ENCODE data around the gene ARFGAP2. TPM values are rescaled to one million over a fixed set of nuclear protein-coding genes. Genes with fewer than 3 reads are reported as not detected.

ARFGAP2 gene
- total RNA-seq (2021; ENCODE audit: unreplicated experiment) (73.5 TPM), Bru-seq, nascent RNA (percentile 88 among the genes with signal in this experiment), BruChase-seq, experiment 1, labeled RNA remaining after a 6-hour chase (percentile 91 among the genes with signal in this experiment), BruChase-seq, experiment 2, labeled RNA remaining after a 2-hour chase (percentile 94 among the genes with signal in this experiment)
- polyA plus RNA-seq (2012) = 49.0 and 50.0 TPM in 2 replicates
- long read RNA-seq, transcript ARFGAP2-205 (16 exons, 2,976 nt) = major isoform, 19 of 145 reads
- long read RNA-seq, partial matches to known transcripts = 19 of 145 reads
- long read RNA-seq, other reads (novel, unspliced or antisense) = 105 of 145 reads

- Histone ChIP-seq H3K9ac (ENCODE audit: low read length) (peak within 1 kb of the TSS; percentile 99), H3K4me3 (replicated peaks in 1 of 2; ENCODE audit: low read depth in 1 of 2, low read length in 2 of 2) (peak within 1 kb of the TSS; percentile 97 to 99), H3K27me3 (ENCODE audit: insufficient read depth, low read length) (no peaks in the 10 kb centered on the region), H3K4me2 (ENCODE audit: low read length) (peak within 1 kb of the TSS; percentile 86), H3K4me1 (ENCODE audit: control insufficient read depth in 1 of 2, insufficient read depth in 2 of 2, low read length in 2 of 2) (peaks cover 11 to 24% of the 10 kb centered on the region in 2 experiments; a peak in 3 of 4 replicates), H3K9me3 (ENCODE audit: control insufficient read depth in 1 of 2, insufficient read depth in 1 of 2, low read depth in 1 of 2, low read length in 2 of 2) (no peaks in the 10 kb centered on the region), H2AFZ (ENCODE audit: low read depth, low read length, poor library complexity, severe bottlenecking) (no peak within 1 kb of the TSS), H4K20me1 (ENCODE audit: insufficient read depth) (no peaks in the 10 kb centered on the region), H3K27ac (ENCODE audit: low read depth, low read length) (peak within 1 kb of the TSS; percentile 89), H3K36me3 (ENCODE audit: control insufficient read depth in 1 of 2, insufficient read depth in 2 of 2, low read length in 2 of 2) (peaks cover 11 to 31% of the 10 kb centered on the region in 2 experiments; a peak in 3 of 4 replicates), H3K79me2 (ENCODE audit: insufficient read depth, low read length) (peaks cover 49% of the 10 kb centered on the region), H3K9me2 (ENCODE audit: insufficient read depth) (no peaks in the 10 kb centered on the region)
- ChIA-PET POLR2A (no interaction called here), RAD21 (ENCODE audit: low non-redundant PET in 1 of 2, low total read pairs in 2 of 2, uncharacterized antibody in 2 of 2, unreplicated experiment in 2 of 2) (interaction anchor here in 1 of 2 experiments (0.6 kb wide), 1 partner anchor 37 kb away, joined by 5 read pairs; no protein-coding TSS in a partner anchor), CTCF (interaction anchor here (2.0 kb wide), 1 partner anchor 178 kb away, joined by 11 read pairs; no protein-coding TSS in a partner anchor)
- BruUV-seq (replicated peaks) = TSS peak; percentile 59
- intact Hi-C loops (cut with micrococcal nuclease) = loop anchor here (1.0 to 5.0 kb wide), 4 partner anchors 41 to 179 kb away; partner anchors contain the start of gene ACP2
- TF ChIP-seq ZBTB33 (IDR thresholded peaks at IDR 0.05; ENCODE audit: extremely low read depth, insufficient replicate concordance, low read length) = peak; percentile 24
- TF ChIP-seq SIN3A (IDR thresholded peaks at IDR 0.05; ENCODE audit: low read depth) = no peak; the same call in 1 of the 2 replicates
- peak; percentile 75 for TF ChIP-seq POLR2AphosphoS5 (IDR thresholded peaks at IDR 0.05; ENCODE audit: low read depth, low read length)
- peak; percentile 96 for TF ChIP-seq YY1 (IDR thresholded peaks at IDR 0.05; ENCODE audit: extremely low read depth, insufficient replicate concordance, low read depth, low read length)
- peak; percentile 81 for TF ChIP-seq SP1 (IDR thresholded peaks at IDR 0.05; ENCODE audit: low read depth)
- peak; percentile 35; the same call in 1 of the 2 replicates for TF ChIP-seq MAX (IDR thresholded peaks at IDR 0.05)
- peak; percentile 71 for TF ChIP-seq TCF7L2 (IDR thresholded peaks at IDR 0.05; ENCODE audit: borderline replicate concordance, extremely low read depth, insufficient read depth, insufficient read length)
- TF ChIP-seq REST (IDR thresholded peaks at IDR 0.05; ENCODE audit: low read depth) = no peak
- peak; percentile 59 for TF ChIP-seq ZFX (IDR thresholded peaks at IDR 0.05)
- peak; percentile 76 for TF ChIP-seq EGR1 (IDR thresholded peaks at IDR 0.05; ENCODE audit: low read depth)
- TF ChIP-seq ELF1 (IDR thresholded peaks at IDR 0.05; ENCODE audit: borderline replicate concordance, low read depth) = no peak
- DNase-seq (ENCODE audit: low read depth, low spot score) (peak; percentile 86), ATAC-seq (peak; percentile 94)
Measured at GRCh38 chr11:47176328-47177228, at the start of gene ARFGAP2. ARFGAP2 (minus strand) TSS chr11:47176879; CDS start chr11:47176853, 26 bp downstream.
